Tibial nerve (tissue), 4 donors: Measurements from ENCODE around the gene HCN2. TPM values are rescaled to one million over a fixed set of nuclear protein-coding genes. Genes with fewer than 3 reads are reported as not detected.
A peak's percentile ranks its signal among the peaks of the same experiment; 100 is the strongest.

Experiments
- DNase-seq, 2 donors: peaks; one replicate each; pipeline ENCODE4 v3.0.0-alpha.2; 2019; ENCODE audit warnings: low spot score in 2 of 2
- H3K27ac ChIP-seq, 4 donors: fragments of 200-600 bp; sonication (generic) in 3 of 4; one replicate each; pipeline ENCODE4 v1.5.1; 2017 to 2019; ENCODE audit warnings: mild to moderate bottlenecking in 1 of 4
- H3K27me3 ChIP-seq, 2 donors: fragments of 200-600 bp; sonication (generic) in 1 of 2; one replicate each; pipeline versions ENCODE4 v1.5.1 to v1.6.0; 2017 to 2019
- H3K36me3 ChIP-seq, 3 donors: fragments of 200-600 bp; sonication (generic); one replicate each; pipeline ENCODE4 v1.5.1; 2018 to 2019
- H3K4me1 ChIP-seq, 4 donors: fragments of 200-600 bp; sonication (generic) in 3 of 4; one replicate each; pipeline ENCODE4 v1.5.1; 2017 to 2019
- H3K4me3 ChIP-seq, 4 donors: fragments of 200-600 bp; sonication (generic) in 3 of 4; one replicate each; pipeline ENCODE4 v1.5.1; 2017 to 2019; ENCODE audit warnings: mild to moderate bottlenecking in 1 of 4, moderate library complexity in 1 of 4
- H3K9me3 ChIP-seq, 4 donors: fragments of 200-600 bp; sonication (generic) in 3 of 4; one replicate each; pipeline ENCODE4 v1.5.1; 2017 to 2019
- EP300 ChIP-seq, 2 donors: sonication (generic); formaldehyde crosslinking; IDR thresholded peaks; one replicate each; pipeline ENCODE4 v1.6.1; 2017; ENCODE audit warnings: antibody characterized with exemption in 2 of 2, mild to moderate bottlenecking in 1 of 2
- POLR2A ChIP-seq, 2 donors: fragments of 450-650 bp; IDR thresholded peaks; one replicate each; pipeline ENCODE4 v1.6.1; 2017; ENCODE audit warnings: antibody characterized with exemption in 2 of 2, mild to moderate bottlenecking in 2 of 2, moderate library complexity in 2 of 2
- WGBS, 2 donors: methylation state at CpG; one replicate each; pipeline ENCODE4 v1.1.5; 2018; 5-methylcytosine and 5-hydroxymethylcytosine counted together
- total RNA-seq, 4 donors: library from RNA; depleted of rRNA; stranded (reverse); fragments of >200 nt; gene quantifications; one replicate each; pipeline ENCODE4 v1.1.0, GENCODE V29; 2016
- TF ChIP-seq, protein P1 (sequence below), 5 experiments: fragments of 200-600 bp in 3 of 5; fragments of 450-650 bp in 2 of 5; sonication (generic) in 3 of 5; IDR thresholded peaks; one replicate each; pipeline ENCODE4 v1.5.1; 2016 to 2019; ENCODE audit warnings: antibody characterized with exemption in 5 of 5, mild to moderate bottlenecking in 3 of 5, moderate library complexity in 2 of 5

HCN2 gene
- total RNA-seq, 4 donors from 2014 or later = 0.59 TPM; not detected in 3

DNA sequence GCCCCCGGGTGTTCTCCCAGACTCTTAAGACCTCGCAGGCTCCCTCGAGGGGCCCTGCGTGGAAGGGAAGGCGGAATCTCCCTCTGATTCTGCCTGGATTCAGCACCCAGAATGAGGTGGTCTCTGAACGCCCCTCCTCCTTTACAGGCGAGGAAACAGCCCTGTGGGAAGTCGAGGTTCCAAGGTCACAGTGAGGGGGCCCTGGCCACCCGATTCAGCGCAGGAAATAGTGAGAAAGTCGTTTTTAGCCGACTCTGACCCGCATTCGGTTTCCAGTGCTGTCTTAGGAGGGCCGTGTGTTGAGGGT is 16.2 kb upstream of the HCN2 start:
- WGBS, 2 donors = 1 to 5% methylated on average over 15 of the region's 15 CpGs
- TF ChIP-seq, protein P1, sequence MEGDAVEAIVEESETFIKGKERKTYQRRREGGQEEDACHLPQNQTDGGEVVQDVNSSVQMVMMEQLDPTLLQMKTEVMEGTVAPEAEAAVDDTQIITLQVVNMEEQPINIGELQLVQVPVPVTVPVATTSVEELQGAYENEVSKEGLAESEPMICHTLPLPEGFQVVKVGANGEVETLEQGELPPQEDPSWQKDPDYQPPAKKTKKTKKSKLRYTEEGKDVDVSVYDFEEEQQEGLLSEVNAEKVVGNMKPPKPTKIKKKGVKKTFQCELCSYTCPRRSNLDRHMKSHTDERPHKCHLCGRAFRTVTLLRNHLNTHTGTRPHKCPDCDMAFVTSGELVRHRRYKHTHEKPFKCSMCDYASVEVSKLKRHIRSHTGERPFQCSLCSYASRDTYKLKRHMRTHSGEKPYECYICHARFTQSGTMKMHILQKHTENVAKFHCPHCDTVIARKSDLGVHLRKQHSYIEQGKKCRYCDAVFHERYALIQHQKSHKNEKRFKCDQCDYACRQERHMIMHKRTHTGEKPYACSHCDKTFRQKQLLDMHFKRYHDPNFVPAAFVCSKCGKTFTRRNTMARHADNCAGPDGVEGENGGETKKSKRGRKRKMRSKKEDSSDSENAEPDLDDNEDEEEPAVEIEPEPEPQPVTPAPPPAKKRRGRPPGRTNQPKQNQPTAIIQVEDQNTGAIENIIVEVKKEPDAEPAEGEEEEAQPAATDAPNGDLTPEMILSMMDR (IDR thresholded peaks at IDR 0.05) = peak in 1 of 5 experiments; percentile 6
- no peak for TF ChIP-seq POLR2A (IDR thresholded peaks at IDR 0.05)
- TF ChIP-seq EP300 (IDR thresholded peaks at IDR 0.05) = no peak

DNA sequence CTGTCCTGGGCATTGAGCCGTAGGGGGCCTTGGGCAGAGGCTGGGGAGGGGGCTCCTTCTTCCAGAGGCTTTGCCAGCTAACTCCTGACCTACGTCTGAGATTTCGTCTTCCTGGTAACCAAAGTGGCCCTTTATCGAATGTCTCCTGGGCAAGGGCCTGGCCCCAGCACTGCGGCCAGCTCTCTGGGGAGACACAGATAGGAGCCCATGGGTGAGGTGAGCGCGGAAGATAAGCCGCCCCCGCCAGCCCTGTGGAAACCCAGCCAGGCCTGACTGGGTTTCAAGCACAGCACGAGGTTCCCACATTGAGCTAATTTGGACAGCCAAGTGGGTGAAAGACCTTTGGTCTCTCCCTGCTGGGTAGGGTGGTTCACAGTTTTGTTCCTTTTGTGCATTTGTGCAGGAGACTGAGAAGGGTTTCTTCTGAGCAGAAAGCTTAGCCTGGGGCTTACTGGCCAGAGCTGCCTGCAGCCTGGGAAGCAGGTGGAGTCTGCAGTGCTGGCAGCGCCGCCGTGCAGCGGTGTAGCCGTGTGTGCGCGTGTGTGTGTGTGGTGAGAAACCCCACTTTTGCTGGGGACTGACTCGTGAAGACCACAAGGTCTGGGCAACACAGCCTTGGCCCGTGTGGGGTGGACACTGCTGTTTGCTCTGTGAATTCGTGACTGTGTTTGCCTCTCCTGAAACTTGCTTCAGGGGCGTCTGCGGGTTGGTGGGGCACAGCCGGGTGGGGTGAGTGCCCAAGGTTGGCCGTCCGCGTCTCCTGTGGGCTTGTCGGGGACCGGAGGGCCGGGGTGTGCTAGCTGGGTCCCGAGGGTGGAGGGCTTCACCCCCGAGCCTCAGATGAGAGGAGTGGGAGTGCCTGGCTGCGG is 14.8 kb upstream of the HCN2 start:
- Histone ChIP-seq H3K36me3 (peaks cover 0 to 27% (median 4%) of the 10 kb centered on the region in 3 donors), H3K4me1 (peaks cover 0 to 57% (median 35%) of the 10 kb centered on the region in 4 donors), H3K4me3 (peak overlapping the region in 3 of 4 donors; percentile 15 to 27 (median 16)), H3K27me3 (no peaks in the 10 kb centered on the region), H3K9me3 (no peaks in the 10 kb centered on the region), H3K27ac (peak overlapping the region in 2 of 4 donors; percentile 46 to 64)
- 32 to 45% methylated on average over 21 to 22 of the region's 32 CpGs for whole genome bisulfite sequencing, 2 donors
- TF ChIP-seq, protein P1 (IDR thresholded peaks at IDR 0.05) = no peak
- TF ChIP-seq EP300 (IDR thresholded peaks at IDR 0.05) (no peak), POLR2A (IDR thresholded peaks at IDR 0.05) (no peak)
- no peak for DNase-seq

More for the DNA sequence above, 16.2 kb upstream of the HCN2 start:
- Histone ChIP-seq H3K27ac (peak overlapping the region in 3 of 4 donors; percentile 91 to 95 (median 92)), H3K36me3 (peaks cover 0 to 12% (median 4%) of the 10 kb centered on the region in 3 donors), H3K27me3 (no peaks in the 10 kb centered on the region), H3K9me3 (no peaks in the 10 kb centered on the region), H3K4me3 (peak overlapping the region; percentile 86 to 99 (median 88)), H3K4me1 (peaks cover 0 to 57% (median 35%) of the 10 kb centered on the region in 4 donors)
- DNase-seq = no peak

DNA sequence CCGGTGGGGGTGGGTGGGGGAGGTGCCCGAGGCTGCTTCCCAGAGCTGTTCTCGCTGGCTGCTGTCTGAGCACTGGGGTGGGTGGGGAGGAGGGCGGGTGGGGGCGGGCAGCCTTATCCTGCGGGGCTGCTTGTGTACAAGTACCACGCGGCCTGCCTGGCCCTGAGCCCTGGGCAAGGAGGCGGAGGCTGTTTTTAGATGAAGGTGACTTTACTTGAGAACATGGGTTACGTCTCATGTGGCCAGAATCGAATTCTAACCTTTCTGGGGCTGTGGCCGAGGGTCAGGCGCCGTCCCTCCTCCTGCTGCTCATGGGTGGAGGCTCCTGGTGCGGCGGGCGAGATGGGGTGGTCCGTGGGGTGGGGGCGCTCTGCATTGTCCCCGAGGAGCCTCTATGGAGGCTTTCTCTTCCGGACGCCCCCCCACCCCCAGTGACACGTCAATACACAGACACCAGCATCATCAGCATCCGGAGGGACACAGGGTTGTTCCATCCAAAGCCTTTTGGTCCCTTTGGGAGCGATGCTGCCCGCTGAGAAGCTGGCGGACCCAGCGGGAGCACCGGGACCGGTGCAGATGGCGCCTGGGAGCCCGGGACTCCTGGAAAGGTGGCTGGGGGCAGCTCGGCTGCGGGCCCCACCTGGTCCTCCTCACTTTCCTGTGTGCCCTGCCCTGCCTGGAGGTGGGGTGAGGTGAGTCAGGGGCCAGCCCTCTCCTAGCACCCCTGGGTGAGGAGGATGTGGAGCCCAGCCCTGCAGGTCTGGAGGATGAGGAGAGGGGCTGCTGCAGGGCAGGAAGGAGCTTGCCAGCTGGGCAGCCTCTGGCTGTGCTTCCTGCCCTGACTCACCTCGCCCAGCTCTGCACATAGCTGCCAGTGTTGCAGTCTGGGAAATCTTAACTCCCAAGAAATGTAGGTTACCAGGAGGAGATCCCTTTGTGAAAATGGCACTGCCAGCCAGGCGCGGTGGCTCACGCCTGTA is 13.9 kb upstream of the HCN2 start:
- Histone ChIP-seq H3K4me1 (peaks cover 0 to 55% (median 35%) of the 10 kb centered on the region in 4 donors), H3K27ac (peak overlapping the region in 2 of 4 donors; percentile 46 to 64), H3K36me3 (peaks cover 4 to 36% (median 6%) of the 10 kb centered on the region in 3 donors), H3K27me3 (no peaks in the 10 kb centered on the region), H3K9me3 (no peaks in the 10 kb centered on the region), H3K4me3 (peak overlapping the region in 1 of 4 donors; percentile 27)
- TF ChIP-seq POLR2A (IDR thresholded peaks at IDR 0.05) (no peak), EP300 (IDR thresholded peaks at IDR 0.05) (no peak)
- TF ChIP-seq, protein P1 (IDR thresholded peaks at IDR 0.05) = no peak
- WGBS, 2 donors = 43 to 65% methylated on average over 29 to 31 of the region's 38 CpGs
- DNase-seq = no peak

DNA sequence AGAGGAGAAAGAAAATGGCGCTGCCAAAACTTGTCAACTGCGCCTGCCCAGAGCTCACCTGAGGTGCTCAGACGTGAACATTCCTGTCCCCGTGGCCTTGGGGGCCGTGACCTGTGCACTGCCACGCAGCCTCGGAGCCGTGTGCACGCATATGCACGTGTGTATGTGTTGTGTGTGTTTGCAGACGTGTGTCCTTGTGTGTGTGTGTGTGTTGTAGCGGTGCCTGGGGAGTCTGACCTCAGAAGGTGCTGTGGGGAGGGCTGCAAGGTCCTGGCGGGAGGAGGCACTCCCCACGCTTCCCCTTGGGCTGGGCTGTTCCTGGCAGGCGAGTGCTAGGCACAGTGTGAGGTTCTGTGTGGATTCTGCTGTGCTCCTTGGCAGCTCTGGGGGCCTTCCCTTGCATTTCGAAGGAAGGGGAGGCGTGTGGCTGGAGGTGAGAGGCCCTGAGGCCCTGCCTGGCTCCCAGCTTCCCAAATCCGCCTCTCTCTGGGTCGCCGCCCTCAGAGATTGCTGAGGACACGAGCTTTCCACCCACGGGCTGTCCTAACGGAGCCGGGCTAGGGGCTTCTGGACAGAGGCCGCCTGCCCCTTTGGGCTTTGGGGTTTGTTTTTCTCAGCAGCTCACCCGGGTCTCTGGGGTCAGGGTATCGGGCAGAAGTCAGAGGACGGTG is 12.8 kb upstream of the HCN2 start:
- Histone ChIP-seq H3K27me3 (no peaks in the 10 kb centered on the region), H3K27ac (no peak overlapping the region), H3K4me1 (peaks cover 0 to 45% (median 33%) of the 10 kb centered on the region in 4 donors), H3K4me3 (no peak overlapping the region), H3K36me3 (peaks cover 4 to 47% (median 10%) of the 10 kb centered on the region in 3 donors), H3K9me3 (no peaks in the 10 kb centered on the region)
- WGBS, 2 donors = 76 to 80% methylated on average over 21 to 27 of the region's 28 CpGs
- TF ChIP-seq EP300 (IDR thresholded peaks at IDR 0.05) (no peak), POLR2A (IDR thresholded peaks at IDR 0.05) (no peak)
- TF ChIP-seq, protein P1 (IDR thresholded peaks at IDR 0.05) = no peak
- no peak for DNase-seq
